ENCODE data around the gene MAP3K14. TPM values are rescaled to one million over a fixed set of nuclear protein-coding genes. Genes with fewer than 3 reads are reported as not detected.
"Not testable (repeated sequence)": the region's sequence is repeated elsewhere in the genome, so short reads cannot be mapped to it uniquely, and the experiment has no call there.

Gene MAP3K14
- total RNA-seq, 1 donor from 2014 or later: 1.6 TPM

DNA sequence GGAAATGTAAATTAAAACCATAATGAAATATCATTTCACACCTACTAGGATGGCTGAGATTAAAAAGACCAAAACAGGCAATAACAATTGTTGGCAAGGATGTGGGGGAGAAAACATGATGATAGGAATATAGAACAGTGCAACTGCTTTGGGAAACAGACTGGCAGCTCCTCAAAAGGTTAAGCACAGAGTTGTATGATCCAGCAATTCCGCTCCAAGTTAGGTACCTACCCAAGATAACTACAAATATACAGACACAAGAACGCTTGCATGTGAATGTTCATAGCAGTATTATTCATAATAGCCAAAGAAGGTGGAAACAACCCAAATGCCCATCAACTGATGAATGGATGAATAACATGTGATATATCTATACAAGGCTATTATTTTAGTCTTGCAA lies 35.0 kb upstream of the MAP3K14 start:
- H3K4me3 ChIP-seq (ENCODE audit: low read length in 3 of 3): no peak overlapping the region
- no peaks in the 10 kb centered on the region for H3K4me1 ChIP-seq (ENCODE audit: control insufficient read depth in 3 of 3, insufficient read depth in 3 of 3, low read length in 3 of 3)
- H3K27me3 ChIP-seq (ENCODE audit: control insufficient read depth in 3 of 3, insufficient read depth in 3 of 3, low read length in 3 of 3): no peaks in the 10 kb centered on the region
- no peak overlapping the region for H3K9ac ChIP-seq (ENCODE audit: low read depth in 1 of 3, low read length in 3 of 3)
- no peaks in the 10 kb centered on the region for H3K9me3 ChIP-seq (ENCODE audit: control insufficient read depth in 3 of 3, low read length in 3 of 3)
- H3K36me3 ChIP-seq (ENCODE audit: control insufficient read depth in 3 of 3, insufficient read depth in 3 of 3, low read length in 3 of 3): no peaks in the 10 kb centered on the region
- no peak overlapping the region for H3K27ac ChIP-seq (ENCODE audit: low read depth, low read length)

DNA sequence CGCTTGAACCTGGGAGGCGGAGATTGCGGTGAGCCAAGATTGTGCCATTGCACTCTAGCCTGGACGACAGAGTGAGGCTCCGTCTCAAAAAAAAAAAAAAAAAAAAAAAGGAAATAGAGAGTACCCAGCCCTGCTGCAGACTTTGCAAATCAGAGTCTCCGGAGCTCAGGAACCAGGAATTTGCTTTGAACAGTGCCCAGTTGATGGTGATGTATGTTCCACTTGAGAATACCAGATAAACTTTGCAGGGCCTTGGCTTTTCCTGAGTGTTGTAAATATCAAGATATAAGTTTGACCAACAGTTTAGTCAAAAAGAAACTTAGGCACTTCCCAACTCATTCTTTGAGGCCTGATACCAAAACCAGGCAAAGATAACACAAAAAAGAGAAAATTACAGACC lies 30.6 kb upstream of the MAP3K14 start:
- H3K4me3 ChIP-seq (ENCODE audit: low read length in 3 of 3): no peak overlapping the region
- peaks cover 0 to 6% (median 4%) of the 10 kb centered on the region in 3 donors for H3K4me1 ChIP-seq (ENCODE audit: control insufficient read depth in 3 of 3, insufficient read depth in 3 of 3, low read length in 3 of 3)
- H3K9ac ChIP-seq (ENCODE audit: low read depth in 1 of 3, low read length in 3 of 3): no peak overlapping the region
- no peaks in the 10 kb centered on the region for H3K9me3 ChIP-seq (ENCODE audit: control insufficient read depth in 3 of 3, low read length in 3 of 3)
- no peak overlapping the region for H3K27ac ChIP-seq (ENCODE audit: low read depth, low read length)
- H3K36me3 ChIP-seq (ENCODE audit: control insufficient read depth in 3 of 3, insufficient read depth in 3 of 3, low read length in 3 of 3): no peaks in the 10 kb centered on the region
- no peaks in the 10 kb centered on the region for H3K27me3 ChIP-seq (ENCODE audit: control insufficient read depth in 3 of 3, insufficient read depth in 3 of 3, low read length in 3 of 3)

DNA sequence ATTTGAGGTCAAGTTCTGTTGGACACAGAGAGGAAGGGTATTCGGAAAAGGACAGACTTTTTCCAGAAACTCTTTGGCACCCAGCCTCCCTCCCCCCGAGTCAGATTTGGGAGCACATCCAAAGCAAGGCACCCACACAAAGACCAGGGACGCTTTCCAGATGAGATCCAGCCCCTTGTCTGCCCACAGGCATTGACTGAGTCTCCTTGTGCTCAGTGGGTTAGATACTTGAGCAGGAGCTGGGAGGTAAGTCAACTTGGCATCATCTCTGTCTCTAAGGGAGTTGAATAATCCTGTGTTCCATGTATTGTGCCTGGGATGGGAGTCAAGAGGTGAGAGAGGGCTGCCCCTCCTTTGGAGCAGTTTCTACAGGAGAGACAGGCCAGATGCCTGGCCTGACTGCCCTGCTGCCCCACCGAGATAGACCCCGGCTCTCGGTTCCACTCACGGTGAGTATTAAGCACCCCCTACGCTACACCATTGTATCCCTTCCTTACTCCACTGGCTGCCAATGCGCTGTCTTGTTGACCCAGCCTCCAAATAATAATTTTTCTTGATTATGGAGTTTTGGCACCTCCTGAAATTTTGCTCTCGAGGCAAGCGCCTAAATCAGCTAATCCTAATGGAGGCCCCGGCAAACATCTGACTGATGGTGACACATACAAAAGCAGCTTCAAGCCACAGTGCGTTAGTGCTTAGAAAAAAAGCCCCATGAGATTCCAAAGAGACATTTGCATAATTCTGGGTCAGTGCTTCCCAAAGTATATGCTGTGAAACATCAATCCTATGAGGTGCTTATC lies 29.6 kb upstream of the MAP3K14 start:
- no peaks in the 10 kb centered on the region for H3K27me3 ChIP-seq (ENCODE audit: control insufficient read depth in 3 of 3, insufficient read depth in 3 of 3, low read length in 3 of 3)
- peak overlapping the region in 1 of 3 donors; percentile 25 for H3K9ac ChIP-seq (ENCODE audit: low read depth in 1 of 3, low read length in 3 of 3)
- no peak overlapping the region for H3K27ac ChIP-seq (ENCODE audit: low read depth, low read length)
- peaks cover 4 to 6% (median 4%) of the 10 kb centered on the region in 3 donors for H3K4me1 ChIP-seq (ENCODE audit: control insufficient read depth in 3 of 3, insufficient read depth in 3 of 3, low read length in 3 of 3)
- no peaks in the 10 kb centered on the region for H3K9me3 ChIP-seq (ENCODE audit: control insufficient read depth in 3 of 3, low read length in 3 of 3)
- H3K4me3 ChIP-seq (ENCODE audit: low read length in 3 of 3): no peak overlapping the region
- no peaks in the 10 kb centered on the region for H3K36me3 ChIP-seq (ENCODE audit: control insufficient read depth in 3 of 3, insufficient read depth in 3 of 3, low read length in 3 of 3)

DNA sequence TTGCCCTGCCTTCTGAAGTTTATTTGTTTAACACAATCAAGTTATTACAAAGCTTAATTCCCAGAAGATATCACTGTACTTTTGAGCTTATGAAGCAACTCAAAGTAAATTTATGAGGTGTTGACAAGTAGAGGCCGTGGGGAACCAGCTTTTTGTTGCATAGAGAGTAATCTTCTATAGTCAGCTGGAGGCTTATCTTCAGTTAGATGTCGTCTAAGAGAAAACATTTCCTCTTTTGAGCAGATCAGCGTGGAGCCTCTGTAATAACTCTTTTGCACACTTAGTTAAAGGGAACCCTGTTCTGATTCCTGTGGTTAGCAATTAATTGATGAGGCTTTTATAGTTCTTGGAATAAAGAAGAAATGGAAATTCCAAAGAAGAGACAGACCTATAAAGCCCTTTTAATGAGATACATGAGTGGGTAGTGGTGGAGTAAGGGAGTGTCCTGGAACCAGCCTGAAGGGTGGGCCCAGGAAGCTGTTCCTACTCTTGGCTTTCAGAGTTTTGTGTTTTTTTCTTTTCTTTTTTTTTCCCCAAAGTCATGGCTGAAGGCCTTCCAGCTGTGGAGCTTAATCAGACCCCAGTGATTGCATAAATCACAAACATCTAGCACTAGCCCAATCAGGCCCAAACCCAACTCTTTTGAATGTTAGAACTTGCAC lies 28.9 kb upstream of the MAP3K14 start:
- Histone ChIP-seq H3K9ac (ENCODE audit: low read depth in 1 of 3, low read length in 3 of 3) (peak overlapping the region in 1 of 3 donors; percentile 23), H3K4me1 (ENCODE audit: control insufficient read depth in 3 of 3, insufficient read depth in 3 of 3, low read length in 3 of 3) (peaks cover 4 to 6% (median 6%) of the 10 kb centered on the region in 3 donors), H3K27ac (ENCODE audit: low read depth, low read length) (peak overlapping the region; percentile 19), H3K4me3 (ENCODE audit: low read length in 3 of 3) (no peak overlapping the region), H3K27me3 (ENCODE audit: control insufficient read depth in 3 of 3, insufficient read depth in 3 of 3, low read length in 3 of 3) (no peaks in the 10 kb centered on the region), H3K36me3 (ENCODE audit: control insufficient read depth in 3 of 3, insufficient read depth in 3 of 3, low read length in 3 of 3) (no peaks in the 10 kb centered on the region), H3K9me3 (ENCODE audit: control insufficient read depth in 3 of 3, low read length in 3 of 3) (no peaks in the 10 kb centered on the region)

DNA sequence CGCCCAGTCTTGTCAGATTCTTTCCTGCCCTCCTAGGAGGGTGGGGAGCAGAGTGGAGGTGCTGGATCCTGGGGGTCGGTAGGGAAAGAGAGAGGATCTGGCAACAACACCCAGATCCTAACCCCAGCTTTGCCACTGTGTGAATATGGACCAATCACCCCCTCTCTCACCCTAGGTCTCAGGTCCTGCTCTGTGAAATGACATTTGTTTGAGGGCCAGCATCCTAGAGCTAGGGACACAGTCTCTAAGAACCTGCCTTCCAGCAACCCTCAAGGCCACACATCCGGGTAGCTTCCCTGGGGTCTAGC lies 28.4 kb upstream of the MAP3K14 start:
- Histone ChIP-seq H3K36me3 (ENCODE audit: control insufficient read depth in 3 of 3, insufficient read depth in 3 of 3, low read length in 3 of 3) (no peaks in the 10 kb centered on the region), H3K27me3 (ENCODE audit: control insufficient read depth in 3 of 3, insufficient read depth in 3 of 3, low read length in 3 of 3) (no peaks in the 10 kb centered on the region), H3K27ac (ENCODE audit: low read depth, low read length) (no peak overlapping the region), H3K9me3 (ENCODE audit: control insufficient read depth in 3 of 3, low read length in 3 of 3) (no peaks in the 10 kb centered on the region), H3K4me1 (ENCODE audit: control insufficient read depth in 3 of 3, insufficient read depth in 3 of 3, low read length in 3 of 3) (peaks cover 4 to 6% (median 6%) of the 10 kb centered on the region in 3 donors), H3K4me3 (ENCODE audit: low read length in 3 of 3) (no peak overlapping the region), H3K9ac (ENCODE audit: low read depth in 1 of 3, low read length in 3 of 3) (peak overlapping the region in 1 of 3 donors; percentile 23)

DNA sequence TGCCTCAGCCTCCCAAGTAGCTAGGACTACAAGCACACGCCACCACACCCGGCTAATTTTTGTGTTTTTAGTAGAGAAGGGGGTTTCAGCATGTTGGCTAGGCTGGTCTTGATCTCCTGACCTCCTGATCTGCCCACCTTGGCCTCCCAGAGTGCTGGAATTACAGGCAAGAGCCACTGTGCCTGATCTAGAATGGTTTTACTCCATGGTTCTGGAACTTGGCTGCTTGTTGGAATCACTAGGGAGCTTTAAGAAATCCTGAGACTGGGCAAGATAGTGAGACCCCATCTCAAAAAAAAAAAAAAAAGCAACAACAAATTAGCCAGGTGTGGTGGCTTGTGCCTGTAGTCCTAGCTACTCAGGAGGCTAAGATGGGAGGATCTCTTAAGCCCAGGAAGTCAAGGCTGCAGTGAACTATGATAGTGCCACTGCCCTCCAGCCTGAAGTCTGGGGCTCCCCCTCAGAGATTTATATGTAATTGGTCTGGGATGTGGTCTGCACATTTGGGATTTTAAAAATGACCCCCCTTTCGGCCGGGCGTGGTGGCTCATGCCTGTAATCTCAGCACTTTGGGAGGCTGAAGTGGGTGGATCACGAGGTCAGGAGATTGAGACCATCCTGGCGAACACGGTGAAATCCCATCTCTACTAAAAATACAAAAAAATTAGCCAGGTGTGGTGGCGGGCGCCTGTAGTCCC lies 27.3 kb upstream of the MAP3K14 start:
- H3K27ac ChIP-seq (ENCODE audit: low read depth, low read length); H3K9ac ChIP-seq (ENCODE audit: low read depth in 1 of 3, low read length in 3 of 3); H3K36me3 ChIP-seq (ENCODE audit: control insufficient read depth in 3 of 3, insufficient read depth in 3 of 3, low read length in 3 of 3); H3K9me3 ChIP-seq (ENCODE audit: control insufficient read depth in 3 of 3, low read length in 3 of 3); H3K27me3 ChIP-seq (ENCODE audit: control insufficient read depth in 3 of 3, insufficient read depth in 3 of 3, low read length in 3 of 3); H3K4me3 ChIP-seq (ENCODE audit: low read length in 3 of 3); H3K4me1 ChIP-seq (ENCODE audit: control insufficient read depth in 3 of 3, insufficient read depth in 3 of 3, low read length in 3 of 3): not testable (repeated sequence)

DNA sequence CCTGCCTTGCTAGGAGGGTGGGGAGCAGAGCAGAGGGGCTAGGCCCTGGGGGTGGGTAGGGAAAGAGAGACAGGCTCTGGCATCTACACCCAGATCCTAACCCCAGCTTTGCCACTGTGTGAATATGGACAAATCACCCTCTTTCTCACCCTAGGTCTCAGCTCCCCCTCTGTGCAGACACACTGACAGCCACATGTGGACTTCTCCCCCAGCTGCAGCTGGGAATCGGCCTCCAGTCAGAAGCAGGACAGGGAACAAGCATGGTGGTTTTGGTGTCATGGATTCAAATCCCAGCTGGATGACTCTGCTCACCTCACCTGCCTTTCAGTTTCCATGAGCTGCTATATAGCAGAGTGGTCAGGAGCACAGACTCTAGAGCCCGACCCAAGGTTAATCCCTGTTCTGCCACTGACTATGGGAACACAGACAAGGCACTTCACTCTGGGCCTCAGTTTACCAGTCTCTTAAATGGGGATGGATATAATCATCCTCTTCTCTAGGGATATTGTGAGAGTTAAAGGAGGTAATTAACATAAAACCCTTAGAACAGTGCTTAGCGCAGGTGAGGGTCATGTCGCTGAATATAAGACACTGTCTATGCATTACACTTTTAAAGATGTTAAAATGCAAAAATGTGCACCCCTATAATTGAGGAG lies 26.2 kb upstream of the MAP3K14 start:
- Histone ChIP-seq H3K9me3 (ENCODE audit: control insufficient read depth in 3 of 3, low read length in 3 of 3) (no peaks in the 10 kb centered on the region), H3K4me1 (ENCODE audit: control insufficient read depth in 3 of 3, insufficient read depth in 3 of 3, low read length in 3 of 3) (peaks cover 5 to 14% (median 8%) of the 10 kb centered on the region in 3 donors), H3K27me3 (ENCODE audit: control insufficient read depth in 3 of 3, insufficient read depth in 3 of 3, low read length in 3 of 3) (no peaks in the 10 kb centered on the region), H3K4me3 (ENCODE audit: low read length in 3 of 3) (no peak overlapping the region), H3K9ac (ENCODE audit: low read depth in 1 of 3, low read length in 3 of 3) (no peak overlapping the region), H3K27ac (ENCODE audit: low read depth, low read length) (no peak overlapping the region), H3K36me3 (ENCODE audit: control insufficient read depth in 3 of 3, insufficient read depth in 3 of 3, low read length in 3 of 3) (no peaks in the 10 kb centered on the region)

DNA sequence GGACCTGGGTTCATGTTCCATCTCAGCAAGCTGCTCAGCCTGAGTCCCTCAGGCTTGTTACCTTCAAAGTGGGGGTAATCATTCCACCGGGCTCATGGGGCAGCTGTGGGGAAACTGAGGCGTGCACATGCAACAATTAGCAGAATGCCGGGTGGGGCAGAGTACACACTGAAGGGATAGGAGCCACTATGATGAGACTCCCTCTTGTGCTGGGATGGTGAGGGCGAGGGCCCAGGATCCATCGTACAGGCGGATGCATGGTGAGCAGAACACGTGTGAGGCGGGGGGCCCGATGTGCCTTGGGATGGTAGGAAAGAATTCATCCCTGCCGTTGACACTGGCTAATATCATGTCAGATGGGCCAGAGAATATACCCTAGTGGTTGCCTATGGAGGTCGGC lies 25.5 kb upstream of the MAP3K14 start:
- Histone ChIP-seq H3K9me3 (ENCODE audit: control insufficient read depth in 3 of 3, low read length in 3 of 3) (no peaks in the 10 kb centered on the region), H3K27ac (ENCODE audit: low read depth, low read length) (no peak overlapping the region), H3K27me3 (ENCODE audit: control insufficient read depth in 3 of 3, insufficient read depth in 3 of 3, low read length in 3 of 3) (no peaks in the 10 kb centered on the region), H3K9ac (ENCODE audit: low read depth in 1 of 3, low read length in 3 of 3) (no peak overlapping the region), H3K36me3 (ENCODE audit: control insufficient read depth in 3 of 3, insufficient read depth in 3 of 3, low read length in 3 of 3) (no peaks in the 10 kb centered on the region), H3K4me3 (ENCODE audit: low read length in 3 of 3) (no peak overlapping the region), H3K4me1 (ENCODE audit: control insufficient read depth in 3 of 3, insufficient read depth in 3 of 3, low read length in 3 of 3) (peaks cover 8 to 17% (median 9%) of the 10 kb centered on the region in 3 donors)

DNA sequence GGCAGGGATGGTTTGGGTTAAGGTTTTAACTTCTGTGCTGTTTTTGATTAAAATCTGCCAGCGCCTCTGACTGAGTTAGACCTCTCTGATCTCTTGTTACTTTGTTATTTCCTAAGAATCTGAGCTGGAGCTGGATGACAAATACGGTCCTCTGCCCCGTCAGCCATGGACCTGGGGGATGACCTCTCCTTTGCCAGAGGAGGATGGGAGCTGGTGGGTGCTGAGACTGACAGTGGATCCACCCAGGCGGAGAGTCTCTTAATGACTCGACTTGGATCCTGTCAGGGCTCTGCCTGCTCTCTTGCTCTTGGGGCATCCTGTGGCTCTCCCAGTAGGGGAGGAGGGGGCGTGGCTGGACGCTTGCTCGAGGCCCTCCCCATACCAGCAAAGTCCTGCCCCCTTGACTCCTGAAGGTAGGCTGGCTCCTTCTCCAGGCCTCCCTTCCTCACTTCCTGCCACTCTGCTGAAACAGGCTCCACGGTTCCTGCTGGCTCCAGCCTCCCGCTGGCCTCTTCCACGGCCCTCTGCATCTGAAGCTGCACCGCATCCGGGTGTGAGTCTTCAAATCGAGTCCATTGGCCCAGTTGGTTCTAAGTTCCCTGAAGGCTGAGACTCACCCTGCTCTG lies 24.8 kb upstream of the MAP3K14 start:
- Histone ChIP-seq H3K27me3 (ENCODE audit: control insufficient read depth in 3 of 3, insufficient read depth in 3 of 3, low read length in 3 of 3) (no peaks in the 10 kb centered on the region), H3K9me3 (ENCODE audit: control insufficient read depth in 3 of 3, low read length in 3 of 3) (no peaks in the 10 kb centered on the region), H3K36me3 (ENCODE audit: control insufficient read depth in 3 of 3, insufficient read depth in 3 of 3, low read length in 3 of 3) (no peaks in the 10 kb centered on the region), H3K4me3 (ENCODE audit: low read length in 3 of 3) (no peak overlapping the region), H3K4me1 (ENCODE audit: control insufficient read depth in 3 of 3, insufficient read depth in 3 of 3, low read length in 3 of 3) (peaks cover 8 to 17% (median 9%) of the 10 kb centered on the region in 3 donors), H3K27ac (ENCODE audit: low read depth, low read length) (peak overlapping the region; percentile 52), H3K9ac (ENCODE audit: low read depth in 1 of 3, low read length in 3 of 3) (no peak overlapping the region)

Measured in skeletal muscle tissue (tissue), 4 donors.